B cell (primary cell): ENCODE data around the gene RPS6KL1. TPM values are rescaled to one million over a fixed set of nuclear protein-coding genes. Genes with fewer than 3 reads are reported as not detected.
"Not testable (repeated sequence)": the region's sequence is repeated elsewhere in the genome, so short reads cannot be mapped to it uniquely, and the experiment has no call there.

Source experiments
- ATAC-seq: fragments of 200-7000 bp; cut with Tn5 transposase; one replicate; pipeline ENCODE4 v1.10.0; 2021; ENCODE audit warnings: low read depth, mild to moderate bottlenecking, moderate number of reproducible peaks, moderate library complexity
- CTCF ChIA-PET: fragments of 350-600 bp; sonication (Branson Sonifier 250); formaldehyde crosslinking; loops from one replicate; lab custom pipeline; 2021; ENCODE audit warnings: antibody characterized with exemption, inconsistent platforms; lab: Charles Lee
- POLR2A ChIA-PET: fragments of 350-600 bp; sonication (Branson Sonifier 250); formaldehyde crosslinking; loops from one replicate; lab custom pipeline; 2021; ENCODE audit warnings: antibody characterized with exemption; lab: Charles Lee
- DNase-seq: peaks from one replicate; pipeline ENCODE4 v3.0.0; 2013
- H2AFZ ChIP-seq: 2 replicates; pipeline ENCODE4 v1.6.1; 2012; ENCODE audit warnings: mild to moderate bottlenecking, low read depth, low read length; ENCODE audit not compliant: insufficient read depth, poor library complexity, severe bottlenecking
- H3K27ac ChIP-seq, 2 donors: 1 replicate in 1 of 2; 2 replicates in 1 of 2; pipeline ENCODE4 v1.5.1; 2012 to 2013; ENCODE audit warnings: low read length in 2 of 2, mild to moderate bottlenecking in 2 of 2, moderate library complexity in 1 of 2
- H3K27me3 ChIP-seq, 4 experiments: fragments of 200-600 bp in 1 of 4; sonication (generic) in 1 of 4; replicated peaks in 1 of 4; 1 replicate in 2 of 4; 2 replicates in 2 of 4; pipeline versions ENCODE4 v1.6.1 to v1.7.0; 2013 to 2016; ENCODE audit warnings: low read length in 3 of 4, mild to moderate bottlenecking in 2 of 4, mixed read lengths in 1 of 4, moderate library complexity in 1 of 4; ENCODE audit not compliant: insufficient read depth in 4 of 4, control insufficient read depth in 3 of 4; ENCODE audit errors: control extremely low read depth in 1 of 4
- H3K36me3 ChIP-seq, 2 experiments: replicated peaks in 1 of 2; 1 replicate in 1 of 2; 2 replicates in 1 of 2; pipeline versions ENCODE4 v1.6.1 to v1.7.1; 2013; ENCODE audit warnings: low read length in 1 of 2; ENCODE audit not compliant: insufficient read depth in 2 of 2, control insufficient read depth in 1 of 2; ENCODE audit errors: control extremely low read depth in 1 of 2, extremely low read depth in 1 of 2
- H3K4me1 ChIP-seq, 2 donors: fragments of 200-600 bp in 1 of 2; sonication (generic) in 1 of 2; 1 replicate in 1 of 2; 2 replicates in 1 of 2; pipeline versions ENCODE4 v1.5.1 to v1.6.1; 2013 to 2017; ENCODE audit warnings: low read length in 2 of 2; ENCODE audit not compliant: control insufficient read depth in 2 of 2, insufficient read depth in 2 of 2
- H3K4me2 ChIP-seq: replicated peaks from 2 replicates; pipeline ENCODE3; 2012; ENCODE audit warnings: mild to moderate bottlenecking, low read depth, low read length; ENCODE audit not compliant: poor library complexity, severe bottlenecking
- H3K4me3 ChIP-seq, 5 experiments: fragments of 200-600 bp in 1 of 5; sonication (generic) in 1 of 5; 1 replicate in 3 of 5; 2 replicates in 2 of 5; pipeline versions ENCODE4 v1.5.1 to v1.7.0; 2011 to 2016; ENCODE audit warnings: low read length in 4 of 5, mild to moderate bottlenecking in 4 of 5, low read depth in 2 of 5, control low read depth in 1 of 5, moderate library complexity in 1 of 5; ENCODE audit not compliant: insufficient read depth in 1 of 5; ENCODE audit errors: control extremely low read depth in 1 of 5, extremely low read depth in 1 of 5
- H3K79me2 ChIP-seq: fragments of 200-600 bp; sonication (generic); one replicate; pipeline ENCODE4 v1.6.0; 2016; ENCODE audit warnings: low read length; ENCODE audit not compliant: control insufficient read depth, insufficient read depth
- H3K9ac ChIP-seq: fragments of 200-600 bp; sonication (generic); 2 replicates; pipeline ENCODE4 v1.6.1; 2017; ENCODE audit warnings: mild to moderate bottlenecking, low read length, moderate library complexity
- H3K9me3 ChIP-seq, 3 donors: one replicate each; pipeline versions ENCODE4 v1.6.1 to v1.7.1; 2013; ENCODE audit warnings: low read length in 2 of 3; ENCODE audit not compliant: control insufficient read depth in 2 of 3, insufficient read depth in 1 of 3; ENCODE audit errors: control extremely low read depth in 1 of 3
- H4K20me1 ChIP-seq: 2 replicates; pipeline ENCODE4 v1.6.0; 2012; ENCODE audit warnings: mild to moderate bottlenecking, low read length; ENCODE audit not compliant: insufficient read depth, control insufficient read depth, poor library complexity, severe bottlenecking
- H3K27ac Mint-ChIP-seq: one replicate; pipeline ENCODE4 v1.8.0; 2021; ENCODE audit warnings: mixed read lengths
- H3K27me3 Mint-ChIP-seq: one replicate; pipeline ENCODE4 v1.8.0; 2021; ENCODE audit warnings: mixed read lengths
- H3K4me1 Mint-ChIP-seq: one replicate; pipeline ENCODE4 v1.8.0; 2021; ENCODE audit warnings: mixed read lengths
- H3K4me3 Mint-ChIP-seq: one replicate; pipeline ENCODE4 v1.8.0; 2021; ENCODE audit warnings: mixed read lengths
- H3K9me3 Mint-ChIP-seq: one replicate; pipeline ENCODE4 v1.8.0; 2022; ENCODE audit warnings: mixed read lengths; ENCODE audit not compliant: insufficient read depth
- EZH2 ChIP-seq: IDR thresholded peaks from 2 replicates; pipeline ENCODE4 v1.6.1; 2012; ENCODE audit warnings: borderline replicate concordance, low read depth, mild to moderate bottlenecking, moderate library complexity, low read length; ENCODE audit not compliant: insufficient read depth, poor library complexity, severe bottlenecking
- WGBS: methylation state at CpG from one replicate; pipeline ENCODE4 v1.1.5; 2013; ENCODE audit warnings: missing lambda C conversion rate; ENCODE audit not compliant: insufficient coverage; 5-methylcytosine and 5-hydroxymethylcytosine counted together
- intact Hi-C: fragments of 100-400 bp; cut with micrococcal nuclease; formaldehyde crosslinking; loops from one replicate; pipeline ENCODE4 v1.10.0; 2022
- polyA plus RNA-seq: library from polyadenylated mRNA; depleted of rRNA; stranded (reverse); fragments of >200 nt; gene quantifications from 2 replicates; pipeline ENCODE4 v1.2.3, GENCODE V29; 2012
- total RNA-seq, 2 donors: library from RNA; stranded (reverse); fragments of 120-200 nt in 1 of 2; gene quantifications; 1 replicate in 1 of 2; 2 replicates in 1 of 2; pipeline versions ENCODE4 v1.2.3 to v1.2.4, GENCODE V29; 2013 to 2022
- TF ChIP-seq, protein P1 (sequence below): fragments of 200-600 bp; IDR thresholded peaks from one replicate; pipeline ENCODE4 v1.8.0; 2022; ENCODE audit warnings: antibody characterized with exemption, mild to moderate bottlenecking

The RPS6KL1 gene
- total and polyA plus RNA-seq, 2 donors (not counting 1 experiment from before 2014, with no cell fraction given), result 3.4 to 4.4 TPM

DNA sequence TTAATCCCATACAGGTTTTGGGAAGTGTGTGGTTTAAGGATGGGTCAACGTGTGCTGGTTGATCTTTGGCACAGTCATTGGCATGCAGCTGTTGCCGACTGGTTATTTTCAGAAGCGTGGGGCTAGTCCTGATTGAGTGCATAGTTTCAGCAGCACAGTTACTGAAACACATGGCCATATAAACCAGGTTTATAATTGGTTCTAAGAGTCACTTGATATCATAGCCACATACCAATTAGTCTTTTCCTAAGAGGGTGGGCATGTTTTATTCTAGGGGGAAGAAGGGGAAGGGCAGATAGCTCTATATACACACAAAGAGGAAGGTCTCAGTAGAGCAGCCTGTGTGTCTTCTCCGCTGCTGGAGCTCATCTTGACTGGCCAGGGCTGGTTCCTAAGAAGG lies 11.0 kb upstream of the RPS6KL1 start:
- POLR2A ChIA-PET, result interaction anchor here (0.5 kb wide), 1 partner anchor 339 kb away, joined by 3 read pairs; no protein-coding TSS in a partner anchor
- CTCF ChIA-PET, result interaction anchor here (0.8 to 1.3 kb wide), 4 partner anchors 12 to 154 kb away, joined by 3 to 4 read pairs (median 3); no protein-coding TSS in a partner anchor
- no peak for TF ChIP-seq EZH2
- TF ChIP-seq, protein P1, sequence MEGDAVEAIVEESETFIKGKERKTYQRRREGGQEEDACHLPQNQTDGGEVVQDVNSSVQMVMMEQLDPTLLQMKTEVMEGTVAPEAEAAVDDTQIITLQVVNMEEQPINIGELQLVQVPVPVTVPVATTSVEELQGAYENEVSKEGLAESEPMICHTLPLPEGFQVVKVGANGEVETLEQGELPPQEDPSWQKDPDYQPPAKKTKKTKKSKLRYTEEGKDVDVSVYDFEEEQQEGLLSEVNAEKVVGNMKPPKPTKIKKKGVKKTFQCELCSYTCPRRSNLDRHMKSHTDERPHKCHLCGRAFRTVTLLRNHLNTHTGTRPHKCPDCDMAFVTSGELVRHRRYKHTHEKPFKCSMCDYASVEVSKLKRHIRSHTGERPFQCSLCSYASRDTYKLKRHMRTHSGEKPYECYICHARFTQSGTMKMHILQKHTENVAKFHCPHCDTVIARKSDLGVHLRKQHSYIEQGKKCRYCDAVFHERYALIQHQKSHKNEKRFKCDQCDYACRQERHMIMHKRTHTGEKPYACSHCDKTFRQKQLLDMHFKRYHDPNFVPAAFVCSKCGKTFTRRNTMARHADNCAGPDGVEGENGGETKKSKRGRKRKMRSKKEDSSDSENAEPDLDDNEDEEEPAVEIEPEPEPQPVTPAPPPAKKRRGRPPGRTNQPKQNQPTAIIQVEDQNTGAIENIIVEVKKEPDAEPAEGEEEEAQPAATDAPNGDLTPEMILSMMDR, result no peak
- H4K20me1 ChIP-seq, result no peaks in the 10 kb centered on the region
- no peaks in the 10 kb centered on the region for H3K79me2 ChIP-seq
- peaks cover 14% of the 10 kb centered on the region for H3K27me3 Mint-ChIP-seq
- H3K9me3 ChIP-seq, result no peaks in the 10 kb centered on the region
- no peak overlapping the region for H3K27ac ChIP-seq
- no peak for ATAC-seq
- DNase-seq, result no peak
- no CpG with 5 or more reads among the region's 4 CpGs for WGBS
- no peak overlapping the region for H2AFZ ChIP-seq
- no peak overlapping the region for H3K4me3 ChIP-seq
- no peak overlapping the region for H3K27ac Mint-ChIP-seq
- H3K9ac ChIP-seq, result no peak overlapping the region
- no peaks in the 10 kb centered on the region for H3K9me3 Mint-ChIP-seq
- no peak overlapping the region for H3K4me2 ChIP-seq
- intact Hi-C loops, result no loop called here
- no peaks in the 10 kb centered on the region for H3K36me3 ChIP-seq
- H3K4me1 Mint-ChIP-seq, result peaks cover 33% of the 10 kb centered on the region
- peaks cover 17 to 20% of the 10 kb centered on the region in 2 donors for H3K4me1 ChIP-seq
- H3K4me3 Mint-ChIP-seq, result no peak overlapping the region
- peaks cover 0 to 4% (median 0%) of the 10 kb centered on the region in 4 experiments for H3K27me3 ChIP-seq

DNA sequence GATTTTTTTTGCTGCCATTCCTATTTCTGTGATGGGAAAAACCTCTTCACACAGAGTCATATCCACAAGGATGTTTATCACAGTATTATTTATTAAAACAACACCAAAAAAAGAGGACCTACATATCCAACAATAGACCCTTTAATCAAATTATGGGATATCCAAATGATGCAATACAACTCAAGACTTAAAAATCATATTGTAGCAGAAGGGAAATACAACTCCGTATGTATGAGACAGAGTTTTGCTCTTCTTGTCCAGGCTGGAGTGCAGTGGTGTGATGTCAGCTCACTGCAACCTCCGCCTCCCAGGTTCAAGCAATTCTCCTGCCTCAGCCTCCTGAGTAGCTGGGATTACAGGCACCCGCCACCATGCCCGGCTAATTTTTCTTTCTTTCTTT lies 9.9 kb upstream of the RPS6KL1 start:
- CTCF ChIA-PET, result interaction anchor here (1.4 kb wide), 1 partner anchor 27 kb away, joined by 4 read pairs; no protein-coding TSS in a partner anchor

More for the DNA sequence above, 9.9 kb upstream of the RPS6KL1 start:
- ATAC-seq, H3K9me3 Mint-ChIP-seq, H3K27ac Mint-ChIP-seq, H3K4me2 ChIP-seq, H3K9ac ChIP-seq, H2AFZ ChIP-seq, H3K4me3 Mint-ChIP-seq, H3K36me3 ChIP-seq, intact Hi-C loops, H3K4me3 ChIP-seq, H3K79me2 ChIP-seq, H3K9me3 ChIP-seq, DNase-seq, H4K20me1 ChIP-seq, H3K27ac ChIP-seq, H3K27me3 ChIP-seq, POLR2A ChIA-PET: not testable (repeated sequence)
- peaks cover 16 to 17% of the 10 kb centered on the region in 2 donors for H3K4me1 ChIP-seq
- Mint-ChIP-seq H3K27me3 (peaks cover 14% of the 10 kb centered on the region), H3K4me1 (peaks cover 30% of the 10 kb centered on the region)
- no CpG with 5 or more reads among the region's 4 CpGs for WGBS
